Osteoblast (primary cell): ENCODE measurements around the gene HS3ST3A1. TPM values are rescaled to one million over a fixed set of nuclear protein-coding genes. Genes with fewer than 3 reads are reported as not detected.
A peak's percentile ranks its signal among the peaks of the same experiment; 100 is the strongest.

Experiments
- DNase-seq: peaks from one replicate; pipeline ENCODE4 v3.0.0; 2011; ENCODE audit warnings: low spot score, mixed read lengths; ENCODE audit not compliant: insufficient read length; ENCODE audit errors: missing footprints
- H2AFZ ChIP-seq: 2 replicates; pipeline ENCODE4 v1.6.0; 2011; ENCODE audit warnings: mild to moderate bottlenecking, low read length
- H3K27ac ChIP-seq: 2 replicates; pipeline ENCODE4 v1.5.1; 2011; ENCODE audit warnings: mild to moderate bottlenecking, low read depth, low read length, moderate library complexity
- H3K27me3 ChIP-seq: 2 replicates; pipeline ENCODE4 v1.6.0; 2012; ENCODE audit warnings: mild to moderate bottlenecking, control low read depth, inconsistent platforms, low read length, moderate library complexity; ENCODE audit not compliant: insufficient read depth
- H3K36me3 ChIP-seq: 2 replicates; pipeline ENCODE4 v1.5.1; 2011; ENCODE audit warnings: mild to moderate bottlenecking, low read length, control low read depth, moderate library complexity; ENCODE audit not compliant: insufficient read depth
- H3K4me1 ChIP-seq: 2 replicates; pipeline ENCODE4 v1.5.1; 2011; ENCODE audit warnings: mild to moderate bottlenecking, low read length, control low read depth, moderate library complexity; ENCODE audit not compliant: insufficient read depth
- H3K4me2 ChIP-seq: 2 replicates; pipeline ENCODE4 v1.6.0; 2011; ENCODE audit warnings: mild to moderate bottlenecking, low read length; ENCODE audit not compliant: insufficient read depth
- H3K4me3 ChIP-seq: fragments of 200-600 bp; sonication (generic); 3 replicates; pipeline ENCODE4 v1.5.1; 2012; ENCODE audit warnings: mild to moderate bottlenecking, low read length, inconsistent platforms; ENCODE audit not compliant: insufficient read depth
- H3K79me2 ChIP-seq: 2 replicates; pipeline ENCODE4 v1.6.0; 2012; ENCODE audit warnings: mild to moderate bottlenecking, low read length, control low read depth, inconsistent platforms; ENCODE audit not compliant: insufficient read depth
- H3K9me3 ChIP-seq: 2 replicates; pipeline ENCODE4 v1.5.1; 2011; ENCODE audit warnings: low read depth, low read length, control low read depth
- H4K20me1 ChIP-seq: 2 replicates; pipeline ENCODE4 v1.6.0; 2012; ENCODE audit warnings: mild to moderate bottlenecking, low read length, control low read depth; ENCODE audit not compliant: insufficient read depth
- total RNA-seq: library from RNA; depleted of rRNA; stranded (reverse); fragments of >200 nt; gene quantifications from 2 replicates; pipeline ENCODE4 v1.2.3, GENCODE V29; 2012
- TF ChIP-seq, protein P1 (sequence below): IDR thresholded peaks from 2 replicates; pipeline ENCODE4 v1.5.1; 2011; ENCODE audit warnings: mild to moderate bottlenecking, low read depth, low read length, moderate library complexity; ENCODE audit errors: extremely low read depth

The HS3ST3A1 gene
- total RNA-seq, 1 donor: 8.3 TPM

DNA sequence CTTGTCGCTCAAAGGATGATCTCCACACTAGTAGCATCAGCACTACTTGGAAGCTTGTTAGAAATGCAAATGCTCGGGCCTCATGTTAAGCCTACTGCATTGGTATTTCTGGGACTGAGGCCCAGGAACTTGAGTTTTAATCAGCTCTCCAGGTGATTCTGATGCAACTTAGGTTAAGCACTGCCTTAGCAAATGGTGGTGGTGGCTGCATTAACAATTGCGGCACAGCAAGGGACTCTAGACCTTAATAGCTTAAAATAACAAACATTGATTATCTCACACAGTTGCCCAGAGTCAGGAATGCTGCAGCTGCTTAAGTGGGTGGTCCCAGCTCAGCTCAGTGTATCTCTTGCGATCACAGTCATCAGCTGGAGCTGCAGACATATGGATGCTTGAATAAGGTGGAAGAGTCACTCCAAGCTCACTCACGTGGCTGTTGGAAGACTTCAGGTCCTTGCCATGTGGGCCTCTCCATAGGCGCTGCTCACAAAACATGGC is 25.8 kb downstream of the HS3ST3A1 start:
- no peak overlapping the region for H3K27ac ChIP-seq

DNA sequence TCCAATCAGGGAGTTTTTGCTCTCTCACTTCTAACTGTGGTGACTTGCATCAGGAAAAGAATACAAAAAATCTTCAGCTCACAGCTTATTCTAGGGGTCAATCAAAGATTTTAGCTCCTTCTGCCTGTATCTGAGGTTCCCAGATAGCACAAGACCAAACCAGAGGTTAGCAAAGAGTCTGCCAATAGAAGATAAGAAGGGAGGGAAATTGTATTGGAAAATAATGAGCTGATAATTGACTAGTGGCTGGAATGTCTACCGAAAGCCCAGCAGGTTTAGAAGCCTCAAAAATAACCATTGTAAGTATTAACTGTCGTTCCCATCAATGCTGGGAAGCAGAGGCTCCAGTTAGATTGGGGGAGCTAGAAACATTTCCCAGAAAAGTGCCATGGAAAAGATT is 26.3 kb downstream of the HS3ST3A1 start:
- no peak overlapping the region for H3K4me3 ChIP-seq
- TF ChIP-seq, protein P1, sequence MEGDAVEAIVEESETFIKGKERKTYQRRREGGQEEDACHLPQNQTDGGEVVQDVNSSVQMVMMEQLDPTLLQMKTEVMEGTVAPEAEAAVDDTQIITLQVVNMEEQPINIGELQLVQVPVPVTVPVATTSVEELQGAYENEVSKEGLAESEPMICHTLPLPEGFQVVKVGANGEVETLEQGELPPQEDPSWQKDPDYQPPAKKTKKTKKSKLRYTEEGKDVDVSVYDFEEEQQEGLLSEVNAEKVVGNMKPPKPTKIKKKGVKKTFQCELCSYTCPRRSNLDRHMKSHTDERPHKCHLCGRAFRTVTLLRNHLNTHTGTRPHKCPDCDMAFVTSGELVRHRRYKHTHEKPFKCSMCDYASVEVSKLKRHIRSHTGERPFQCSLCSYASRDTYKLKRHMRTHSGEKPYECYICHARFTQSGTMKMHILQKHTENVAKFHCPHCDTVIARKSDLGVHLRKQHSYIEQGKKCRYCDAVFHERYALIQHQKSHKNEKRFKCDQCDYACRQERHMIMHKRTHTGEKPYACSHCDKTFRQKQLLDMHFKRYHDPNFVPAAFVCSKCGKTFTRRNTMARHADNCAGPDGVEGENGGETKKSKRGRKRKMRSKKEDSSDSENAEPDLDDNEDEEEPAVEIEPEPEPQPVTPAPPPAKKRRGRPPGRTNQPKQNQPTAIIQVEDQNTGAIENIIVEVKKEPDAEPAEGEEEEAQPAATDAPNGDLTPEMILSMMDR: no peak
- no peak overlapping the region for H3K27ac ChIP-seq
- H3K79me2 ChIP-seq: peaks cover 84% of the 10 kb centered on the region
- peaks cover 16% of the 10 kb centered on the region for H3K4me1 ChIP-seq
- no peak overlapping the region for H2AFZ ChIP-seq
- H4K20me1 ChIP-seq: no peaks in the 10 kb centered on the region
- no peaks in the 10 kb centered on the region for H3K27me3 ChIP-seq
- no peaks in the 10 kb centered on the region for H3K36me3 ChIP-seq
- DNase-seq: no peak
- no peaks in the 10 kb centered on the region for H3K9me3 ChIP-seq
- H3K4me2 ChIP-seq: no peak overlapping the region

More for the DNA sequence above, 25.8 kb downstream of the HS3ST3A1 start:
- Histone ChIP-seq H3K4me2 (no peak overlapping the region), H3K79me2 (peaks cover 82% of the 10 kb centered on the region), H3K36me3 (no peaks in the 10 kb centered on the region), H3K9me3 (no peaks in the 10 kb centered on the region), H3K4me1 (peaks cover 12% of the 10 kb centered on the region), H3K4me3 (no peak overlapping the region), H3K27me3 (no peaks in the 10 kb centered on the region), H4K20me1 (no peaks in the 10 kb centered on the region), H2AFZ (no peak overlapping the region)
- DNase-seq: no peak
- TF ChIP-seq, protein P1: no peak

DNA sequence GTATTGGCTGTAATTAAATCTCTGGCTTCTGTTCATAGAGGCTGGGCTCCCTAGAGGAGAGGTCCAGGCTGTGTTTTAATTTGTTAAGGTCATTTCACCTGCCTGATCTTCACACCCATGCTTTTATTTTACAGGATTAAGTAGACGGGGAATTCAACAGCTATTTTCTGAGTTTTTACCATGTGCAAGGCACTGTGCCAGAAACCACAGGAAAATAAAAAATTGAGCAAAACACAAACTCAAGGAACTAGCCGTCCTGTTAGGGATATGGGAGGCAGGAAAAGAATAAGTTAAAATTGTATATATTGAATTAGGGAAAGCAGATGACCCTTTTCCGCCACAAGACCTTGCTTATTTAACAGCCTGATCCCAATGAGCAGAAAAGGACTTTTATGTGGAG is 29.1 kb downstream of the HS3ST3A1 start:
- no peak overlapping the region for H3K4me3 ChIP-seq
- no peak overlapping the region for H2AFZ ChIP-seq
- H4K20me1 ChIP-seq: no peaks in the 10 kb centered on the region
- H3K36me3 ChIP-seq: no peaks in the 10 kb centered on the region
- H3K27me3 ChIP-seq: no peaks in the 10 kb centered on the region
- no peak overlapping the region for H3K4me2 ChIP-seq
- H3K9me3 ChIP-seq: no peaks in the 10 kb centered on the region
- H3K27ac ChIP-seq: no peak overlapping the region
- H3K4me1 ChIP-seq: peaks cover 43% of the 10 kb centered on the region
- TF ChIP-seq, protein P1: no peak
- H3K79me2 ChIP-seq: peaks cover 82% of the 10 kb centered on the region
- no peak for DNase-seq

DNA sequence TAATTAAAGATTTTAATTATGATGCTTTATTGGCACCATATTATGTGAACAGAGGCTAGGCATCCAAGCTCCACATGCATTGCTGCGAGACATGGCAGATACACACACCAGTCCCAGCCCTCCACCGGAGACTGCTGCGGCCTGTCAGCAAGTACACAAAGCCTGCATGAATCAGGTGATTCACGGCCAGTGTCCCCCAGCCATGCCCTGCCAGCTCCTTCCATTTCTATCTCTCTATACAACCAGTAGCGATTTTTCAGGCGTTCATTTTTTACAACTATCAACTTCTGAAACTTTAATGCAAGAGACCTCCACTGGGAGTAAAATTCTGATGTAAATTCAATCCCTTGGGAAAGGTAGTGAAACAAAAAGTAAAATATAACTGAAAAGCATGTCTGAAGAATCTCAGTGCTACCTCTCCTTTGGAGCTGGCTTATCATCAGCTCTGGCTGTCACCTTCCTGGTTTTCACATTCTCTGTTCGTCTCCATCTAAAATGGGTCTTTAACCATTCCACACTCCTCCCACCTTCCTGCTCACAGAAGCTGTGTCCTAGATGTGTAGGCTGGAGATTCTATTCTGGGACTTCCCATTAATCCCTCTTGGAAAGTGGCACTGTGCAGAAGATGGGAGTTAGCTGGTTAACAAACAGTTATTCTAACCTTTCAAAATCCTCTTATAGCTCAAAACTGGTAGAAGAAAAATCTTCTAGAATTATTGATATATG is 32.2 kb downstream of the HS3ST3A1 start:
- H3K27ac ChIP-seq: peak overlapping the region; percentile 62

More for the DNA sequence above, 32.2 kb downstream of the HS3ST3A1 start:
- TF ChIP-seq, protein P1: no peak
- peaks cover 82% of the 10 kb centered on the region for H3K79me2 ChIP-seq
- H3K4me1 ChIP-seq: peaks cover 43% of the 10 kb centered on the region
- H3K27me3 ChIP-seq: no peaks in the 10 kb centered on the region
- DNase-seq: peak; percentile 36
- no peaks in the 10 kb centered on the region for H3K9me3 ChIP-seq
- H3K4me3 ChIP-seq: peak overlapping the region; percentile 15
- H3K36me3 ChIP-seq: no peaks in the 10 kb centered on the region
- peak overlapping the region; percentile 69 for H3K4me2 ChIP-seq
- H4K20me1 ChIP-seq: no peaks in the 10 kb centered on the region
- H2AFZ ChIP-seq: no peak overlapping the region
